GM23338 (cell line): ENCODE measurements around the gene ZSWIM3. TPM values are rescaled to one million over a fixed set of nuclear protein-coding genes. Genes with fewer than 3 reads are reported as not detected.

Experiments
- ATAC-seq: fragments of 200-7000 bp; cut with Tn5 transposase; 3 replicates; pipeline ENCODE4 v1.9.1; 2020
- DNase-seq: peaks from one replicate; pipeline ENCODE4 v3.0.0-alpha.2; 2015; ENCODE audit warnings: low spot score
- H2AFZ ChIP-seq: fragments of 200-600 bp; sonication (generic); 2 replicates; pipeline ENCODE4 v1.8.0; 2016; ENCODE audit warnings: antibody characterized with exemption, mild to moderate bottlenecking, moderate library complexity
- H3F3A ChIP-seq: fragments of 200-600 bp; sonication (generic); replicated peaks from 2 replicates; pipeline ENCODE4 v1.8.0; 2017; ENCODE audit warnings: antibody characterized with exemption, mixed run types, low read depth
- H3K27ac ChIP-seq: fragments of 200-600 bp; sonication (generic); 2 replicates; pipeline ENCODE4 v1.6.1; 2016; ENCODE audit warnings: low read depth
- H3K27me3 ChIP-seq: fragments of 200-600 bp; sonication (generic); 2 replicates; pipeline ENCODE4 v1.8.0; 2016; ENCODE audit warnings: mild to moderate bottlenecking, mixed run types, moderate library complexity; ENCODE audit not compliant: insufficient read depth
- H3K36me3 ChIP-seq: fragments of 200-600 bp; sonication (generic); 2 replicates; pipeline ENCODE4 v1.8.0; 2016; ENCODE audit warnings: mild to moderate bottlenecking; ENCODE audit not compliant: insufficient read depth
- H3K4me1 ChIP-seq: fragments of 200-600 bp; sonication (generic); 2 replicates; pipeline ENCODE4 v1.8.0; 2016; ENCODE audit warnings: mild to moderate bottlenecking, moderate library complexity; ENCODE audit not compliant: insufficient read depth
- H3K4me2 ChIP-seq: fragments of 200-600 bp; sonication (generic); 2 replicates; pipeline ENCODE4 v1.7.1; 2017; ENCODE audit warnings: mixed run types
- H3K4me3 ChIP-seq: fragments of 200-600 bp; sonication (generic); 2 replicates; pipeline ENCODE4 v1.6.1; 2016; ENCODE audit warnings: mixed run types
- H3K79me2 ChIP-seq: fragments of 200-600 bp; sonication (generic); replicated peaks from 2 replicates; pipeline ENCODE4 v1.8.0; 2017; ENCODE audit warnings: mild to moderate bottlenecking; ENCODE audit not compliant: insufficient read depth
- H3K9me2 ChIP-seq: fragments of 200-600 bp; sonication (generic); 2 replicates; pipeline ENCODE4 v1.8.0; 2017; ENCODE audit not compliant: insufficient read depth
- H4K20me1 ChIP-seq: fragments of 200-600 bp; sonication (generic); replicated peaks from 2 replicates; pipeline ENCODE4 v1.8.0; 2017; ENCODE audit warnings: mild to moderate bottlenecking; ENCODE audit not compliant: insufficient read depth
- H3K27ac Mint-ChIP-seq: 2 replicates; pipeline ENCODE4 v1.8.0; 2020; ENCODE audit warnings: inconsistent platforms, mild to moderate bottlenecking, moderate library complexity, mixed read lengths
- H3K27me3 Mint-ChIP-seq: 3 replicates; pipeline ENCODE4 v1.8.0; 2022; ENCODE audit warnings: low read depth, mild to moderate bottlenecking, moderate library complexity, mixed read lengths, inconsistent platforms; ENCODE audit not compliant: insufficient read depth, poor library complexity
- H3K36me3 Mint-ChIP-seq: 3 replicates; pipeline ENCODE4 v1.8.0; 2021; ENCODE audit warnings: low read depth, mild to moderate bottlenecking, inconsistent platforms, moderate library complexity, mixed read lengths
- H3K4me1 Mint-ChIP-seq: 3 replicates; pipeline ENCODE4 v1.8.0; 2020; ENCODE audit warnings: mild to moderate bottlenecking, inconsistent platforms, mixed read lengths
- H3K4me3 Mint-ChIP-seq: 3 replicates; pipeline ENCODE4 v1.8.0; 2021; ENCODE audit warnings: moderate library complexity, mild to moderate bottlenecking, inconsistent platforms, mixed read lengths
- H3K9me3 Mint-ChIP-seq: 3 replicates; pipeline ENCODE4 v1.8.0; 2020; ENCODE audit warnings: moderate library complexity, mild to moderate bottlenecking, inconsistent platforms, mixed read lengths
- CREB1 ChIP-seq: fragments of 250-450 bp; sonication (Bioruptor Pico); IDR thresholded peaks from 2 replicates; pipeline ENCODE4 v1.5.0; 2020; ENCODE audit warnings: low read depth, mild to moderate bottlenecking, moderate library complexity
- ETS1 ChIP-seq: IDR thresholded peaks from 2 replicates; pipeline ENCODE4 v1.6.1; 2016; ENCODE audit warnings: antibody characterized with exemption
- EZH2 ChIP-seq: fragments of 200-600 bp; sonication (generic); IDR thresholded peaks from one replicate; pipeline ENCODE4 v1.8.0; 2017; ENCODE audit warnings: antibody characterized with exemption, mild to moderate bottlenecking, low read depth; ENCODE audit not compliant: unreplicated experiment
- JUNB ChIP-seq: IDR thresholded peaks from one replicate; pipeline ENCODE4 v1.6.1; 2016; ENCODE audit warnings: antibody characterized with exemption; ENCODE audit not compliant: unreplicated experiment
- NANOG ChIP-seq: IDR thresholded peaks from 2 replicates; pipeline ENCODE4 v1.6.1; 2016; ENCODE audit warnings: antibody characterized with exemption, borderline replicate concordance
- POLR2AphosphoS5 ChIP-seq: IDR thresholded peaks from 2 replicates; pipeline ENCODE4 v1.6.1; 2016; ENCODE audit warnings: antibody characterized with exemption, low read depth
- REST ChIP-seq: IDR thresholded peaks from one replicate; pipeline ENCODE4 v1.6.1; 2018; ENCODE audit warnings: antibody characterized with exemption; ENCODE audit not compliant: unreplicated experiment
- STAT1 ChIP-seq: IDR thresholded peaks from one replicate; pipeline ENCODE4 v1.6.1; 2016; ENCODE audit warnings: antibody characterized with exemption; ENCODE audit not compliant: unreplicated experiment
- ZNF114 ChIP-seq: fragments of 250-450 bp; sonication (Bioruptor Pico); IDR thresholded peaks from 2 replicates; pipeline ENCODE4 v1.5.0; 2020; ENCODE audit warnings: mild to moderate bottlenecking, moderate library complexity
- ZNF331 ChIP-seq: fragments of 250-450 bp; sonication (Bioruptor Pico); IDR thresholded peaks from 2 replicates; pipeline ENCODE4 v1.5.0; 2020; ENCODE audit warnings: low read depth, mild to moderate bottlenecking, moderate library complexity
- ZNF462 ChIP-seq: fragments of 250-450 bp; sonication (Bioruptor Pico); IDR thresholded peaks from 2 replicates; pipeline ENCODE4 v1.5.0; 2020; ENCODE audit warnings: mild to moderate bottlenecking, moderate library complexity
- polyA plus RNA-seq: library from polyadenylated mRNA; unstranded; fragments of >200 nt; fragmentation: Nextera tagmentation; extraction: Ambion mirVana; gene quantifications from 2 replicates; pipeline ENCODE4 v1.2.1, GENCODE V29; 2016
- total RNA-seq: library from RNA; depleted of rRNA; stranded (reverse); fragments of >200 nt; shearing (Covaris generic); gene quantifications from 2 replicates; pipeline ENCODE4 v1.2.3, GENCODE V29; 2014

ZSWIM3 gene
- total and polyA plus RNA-seq, 2 experiments from 2014 or later: 2.0 to 8.2 TPM

GRCh38 chr20:45826381-45827019 lies 30.9 kb upstream of the ZSWIM3 start (continued):
- no peak for TF ChIP-seq REST
- no peak for TF ChIP-seq ETS1
- TF ChIP-seq POLR2AphosphoS5: no peak
- no peak for TF ChIP-seq NANOG
- no peak for TF ChIP-seq EZH2
- TF ChIP-seq ZNF114 (CRISPR knock-in tag): no peak
- TF ChIP-seq JUNB: no peak

GRCh38 chr20:45827030-45827652 lies 30.3 kb upstream of the ZSWIM3 start, which contains the start of gene TNNC2:
Gene TNNC2 (minus strand): TSS chr20:45827312. CDS start chr20:45827248, 64 bp downstream.
- Mint-ChIP-seq H3K27me3 (peaks cover 24% of the 10 kb centered on the region), H3K9me3 (no peaks in the 10 kb centered on the region; the same call in 1 of the 3 replicates), H3K4me3 (no peak within 1 kb of the TSS), H3K27ac (no peak within 1 kb of the TSS), H3K4me1 (peaks cover 27% of the 10 kb centered on the region), H3K36me3 (peaks cover 4% of the 10 kb centered on the region; the same call in 1 of the 3 replicates)
- ATAC-seq (no peak), DNase-seq (no peak)
- no peak within 1 kb of the TSS for H3K4me3 ChIP-seq
- H3K79me2 ChIP-seq: no peaks in the 10 kb centered on the region
- H3K36me3 ChIP-seq: no peaks in the 10 kb centered on the region
- peaks cover 9% of the 10 kb centered on the region for H3K27me3 ChIP-seq
- peaks cover 8% of the 10 kb centered on the region; the same call in 1 of the 2 replicates for H3K4me1 ChIP-seq
- no peak within 1 kb of the TSS for H3K27ac ChIP-seq
- no peak within 1 kb of the TSS for H3K4me2 ChIP-seq
- peaks cover 10% of the 10 kb centered on the region; the same call in 1 of the 2 replicates for H3F3A ChIP-seq
- H2AFZ ChIP-seq: no peak within 1 kb of the TSS
- no peaks in the 10 kb centered on the region for H3K9me2 ChIP-seq
- no peaks in the 10 kb centered on the region for H4K20me1 ChIP-seq
- TF ChIP-seq NANOG (no peak), ZNF331 (CRISPR knock-in tag) (no peak), ZNF462 (CRISPR knock-in tag) (no peak), EZH2 (no peak), ETS1 (no peak), ZNF114 (CRISPR knock-in tag) (no peak), STAT1 (no peak), CREB1 (CRISPR knock-in tag) (no peak)
